SU-DHL-6 (cell line): ENCODE results near the gene HPRT1.

Source experiments
- CTCF ChIP-seq: fragments of 200-600 bp; sonication (generic); IDR thresholded peaks from one replicate; pipeline ENCODE4 v1.5.1; 2017; ENCODE audit warnings: antibody characterized with exemption, mild to moderate bottlenecking, low read length, moderate library complexity; ENCODE audit not compliant: insufficient read depth, poor library complexity, severe bottlenecking
- EZH2phosphoT487 ChIP-seq: fragments of 200-600 bp; sonication (generic), shearing (Covaris generic); conservative IDR thresholded peaks from 2 replicates; pipeline ENCODE4 v1.6.1; 2018; ENCODE audit warnings: mild to moderate bottlenecking, antibody characterized with exemption, low read length, moderate library complexity, mixed read lengths

GRCh38 chrX:134454506-134454905, 5.5 kb upstream of the HPRT1 start:
- TF ChIP-seq CTCF: no peak
- TF ChIP-seq EZH2phosphoT487: no peak
